ENCODE data around the gene DCC.
A peak's percentile ranks its signal among the peaks of the same experiment; 100 is the strongest.
"Not testable (repeated sequence)": the region's sequence is repeated elsewhere in the genome, so short reads cannot be mapped to it uniquely, and the experiment has no call there.

DCC gene

DNA sequence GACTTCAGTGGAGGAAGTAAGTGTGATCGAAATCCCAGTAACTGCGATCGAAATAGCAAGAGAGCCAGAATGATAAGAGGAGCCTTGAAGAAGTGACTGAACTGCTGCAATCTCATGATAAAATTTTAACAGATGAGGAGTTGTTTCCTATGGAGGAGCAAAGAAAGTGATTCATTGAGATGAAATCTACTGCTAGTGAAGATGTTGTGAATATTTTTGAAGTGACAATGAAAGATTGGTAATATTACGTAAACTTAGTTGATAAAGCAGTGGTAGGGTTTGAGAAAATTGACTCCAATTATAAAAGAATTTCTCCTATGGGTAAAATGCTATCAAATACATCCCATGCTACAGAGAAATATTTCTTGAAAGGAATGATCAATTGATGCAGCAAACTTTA, 1103.8 kb downstream of the DCC start:
- no peak for DNase-seq

DNA sequence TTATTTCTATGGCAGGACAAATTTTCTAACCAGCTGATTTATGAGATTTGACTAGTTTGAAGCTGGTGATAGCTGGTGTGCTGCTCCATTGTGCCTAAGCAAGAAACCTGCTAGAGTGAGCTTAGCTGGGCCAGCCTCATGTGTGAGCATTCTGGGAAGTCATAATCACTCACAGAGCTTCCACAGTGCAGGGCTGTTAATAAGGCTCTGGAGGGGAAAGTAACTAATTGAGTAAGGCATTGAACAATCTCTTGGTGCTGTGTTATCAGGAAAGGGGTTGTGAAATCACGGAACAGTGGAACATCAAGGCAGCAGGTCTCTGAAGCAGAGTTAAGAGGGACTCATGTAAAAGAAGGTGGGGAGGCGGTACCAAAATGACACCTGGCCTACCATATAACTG, 1111.9 kb downstream of the DCC start:
- no peak for DNase-seq

DNA sequence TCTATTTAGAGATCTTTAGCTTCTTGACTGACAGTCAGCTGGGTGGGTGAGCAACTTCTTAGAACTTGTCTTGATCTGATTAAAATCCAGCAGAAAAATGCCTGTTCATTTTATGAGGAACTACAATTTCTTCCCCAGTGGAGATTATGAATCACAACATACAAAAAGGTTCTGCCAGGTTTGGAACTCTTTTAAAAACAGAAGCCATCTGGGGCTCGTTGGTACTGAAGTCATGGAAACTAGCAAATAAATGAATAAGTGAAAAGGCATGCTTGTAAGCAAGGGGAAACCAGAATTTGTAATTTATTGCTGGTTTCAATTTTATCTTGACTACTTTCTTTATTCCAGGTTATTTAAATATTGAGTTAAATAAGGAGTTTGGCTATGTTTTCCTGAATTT, 1117.1 kb downstream of the DCC start:
- peak; percentile 48 for DNase-seq

DNA sequence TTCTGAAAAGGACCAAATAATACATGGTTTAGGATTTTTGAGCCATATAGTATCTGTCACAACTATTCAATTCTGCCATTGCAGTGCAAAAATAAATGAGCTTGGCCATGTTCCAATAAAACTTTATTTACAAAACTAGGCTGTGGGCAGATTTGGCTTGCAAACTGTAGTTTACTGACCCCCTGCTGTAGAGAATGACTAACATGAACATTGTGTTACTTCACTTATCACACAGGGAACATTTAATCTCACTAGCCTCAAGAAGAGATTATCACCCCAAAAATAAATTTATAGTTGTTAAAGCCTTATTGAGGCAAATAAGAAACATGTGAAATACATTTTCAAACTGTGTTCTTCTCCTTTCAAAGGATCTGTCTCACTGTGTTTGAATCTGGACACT, 1118.3 kb downstream of the DCC start:
- no peak for DNase-seq

GRCh38 chr18:53458944-53459580, 1119.1 kb downstream of the DCC start:
- DNase-seq, result peak; percentile 48

- DNase-seq, result no peak
These were observed 1127.8 kb downstream of the DCC start for GRCh38 chr18:53467756-53468155.

GRCh38 chr18:53468173-53468572, 1128.2 kb downstream of the DCC start:
- not testable (repeated sequence) for DNase-seq

DNA sequence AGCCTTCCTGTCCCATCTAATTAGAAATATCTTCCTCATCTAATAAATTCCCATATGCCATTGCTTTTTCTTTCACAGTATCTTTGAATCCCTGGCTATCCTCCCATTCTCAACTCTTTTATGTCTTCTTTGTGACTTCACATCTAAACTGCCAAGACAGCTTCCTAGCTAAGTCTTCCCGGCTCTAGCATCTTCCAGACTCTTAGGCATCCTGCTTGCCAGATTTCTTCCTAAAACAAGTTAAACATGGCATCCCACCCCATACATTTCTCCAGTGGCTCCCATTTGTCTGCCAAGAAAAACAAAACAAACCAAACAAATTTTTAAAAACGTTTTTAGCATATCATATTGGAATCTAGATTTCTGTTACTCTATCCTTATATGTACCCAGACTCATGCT, 1132.5 kb downstream of the DCC start:
- no peak for DNase-seq

DNA sequence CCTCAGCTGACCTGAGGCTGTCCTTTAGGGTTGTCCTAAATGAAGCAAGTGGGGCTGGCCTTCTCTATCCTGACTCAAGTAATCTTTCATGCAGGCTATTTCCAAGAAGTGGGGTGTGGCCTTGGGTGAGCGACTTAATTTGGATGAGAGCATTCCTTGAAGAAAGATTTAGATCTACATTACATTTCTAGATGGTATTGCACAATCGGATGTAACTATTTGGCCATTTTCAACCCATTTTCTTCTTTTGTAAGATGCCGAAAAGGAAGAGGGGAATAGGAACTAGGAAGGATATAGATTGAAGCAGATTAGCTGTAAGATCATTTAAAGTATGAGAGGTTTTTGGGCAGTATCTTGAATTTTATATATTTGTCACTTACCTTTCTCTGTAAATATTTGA, 1138.2 kb downstream of the DCC start:
- DNase-seq, result no peak

DNA sequence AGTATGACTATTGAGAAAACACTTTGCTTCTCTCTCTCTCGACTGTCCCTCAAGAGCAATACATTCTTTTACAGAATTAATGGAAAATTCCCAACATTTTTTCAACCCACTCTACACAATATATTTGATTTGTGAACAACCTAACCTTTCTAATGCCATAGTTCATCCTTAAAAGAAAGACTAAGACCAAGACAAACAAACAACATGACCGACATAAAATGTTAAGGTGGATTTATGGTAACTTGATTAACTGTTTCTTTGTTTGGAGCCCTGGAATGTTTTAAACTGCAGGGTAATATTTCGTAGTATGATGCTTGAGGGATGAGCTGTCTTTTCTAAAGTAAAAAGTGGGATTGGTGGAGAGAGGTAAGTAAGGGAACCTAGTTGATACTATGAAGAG, 1146.3 kb downstream of the DCC start:
- no peak for DNase-seq

- no peak for DNase-seq
These were observed 1149.3 kb downstream of the DCC start for GRCh38 chr18:53489266-53489665.

GRCh38 chr18:53490019-53490418, 1150.0 kb downstream of the DCC start:
- no peak for DNase-seq

- no peak for DNase-seq
These were observed 1156.0 kb downstream of the DCC start for GRCh38 chr18:53496028-53496427.

DNA sequence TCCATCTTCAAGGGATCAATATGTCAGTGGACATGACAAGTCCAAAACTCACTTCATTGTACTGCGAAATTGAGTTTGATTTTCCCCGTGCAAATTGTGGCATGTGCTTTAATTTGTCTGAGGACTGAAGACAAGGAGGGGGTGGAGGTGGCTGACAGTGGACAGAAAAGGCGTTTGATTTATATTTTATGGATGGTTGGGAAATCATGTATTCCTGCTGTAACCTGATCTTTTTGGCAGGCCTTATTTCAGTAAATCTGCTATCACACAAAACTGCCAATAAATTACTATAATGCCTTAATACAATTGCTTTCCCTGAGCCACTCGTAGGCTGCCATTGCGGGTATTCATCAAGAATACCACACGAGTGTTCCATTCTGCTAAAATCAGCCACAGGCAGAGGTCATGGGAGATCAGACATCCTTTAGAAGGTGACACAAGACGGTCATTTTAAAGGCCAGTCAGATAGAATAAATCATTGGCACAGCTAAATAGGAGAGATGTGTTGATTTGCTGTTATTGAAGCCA, 1164.0 kb downstream of the DCC start:
- no peak for DNase-seq

DNA sequence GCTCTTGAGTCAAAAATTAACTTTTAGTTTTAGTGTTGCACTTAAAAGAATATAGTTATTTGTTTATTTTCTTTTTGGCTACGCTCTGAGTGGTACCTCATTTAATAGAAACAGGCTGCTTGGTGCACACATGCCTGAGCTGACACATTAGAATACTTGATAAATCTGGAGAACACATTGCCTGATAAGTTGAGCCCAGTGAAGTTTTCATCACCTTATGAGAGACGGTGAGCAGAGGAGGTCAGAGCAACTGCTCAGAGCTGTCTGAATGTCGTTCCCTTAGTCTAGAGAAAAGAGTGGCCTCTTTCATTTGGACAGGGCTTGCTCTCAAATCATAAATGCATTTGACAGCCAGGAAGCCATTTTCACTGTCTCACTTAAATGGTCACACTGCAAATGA, 1168.5 kb downstream of the DCC start:
- no peak for DNase-seq

- DNase-seq, result no peak
These were observed 1169.9 kb downstream of the DCC start for GRCh38 chr18:53509886-53510285.

DNA sequence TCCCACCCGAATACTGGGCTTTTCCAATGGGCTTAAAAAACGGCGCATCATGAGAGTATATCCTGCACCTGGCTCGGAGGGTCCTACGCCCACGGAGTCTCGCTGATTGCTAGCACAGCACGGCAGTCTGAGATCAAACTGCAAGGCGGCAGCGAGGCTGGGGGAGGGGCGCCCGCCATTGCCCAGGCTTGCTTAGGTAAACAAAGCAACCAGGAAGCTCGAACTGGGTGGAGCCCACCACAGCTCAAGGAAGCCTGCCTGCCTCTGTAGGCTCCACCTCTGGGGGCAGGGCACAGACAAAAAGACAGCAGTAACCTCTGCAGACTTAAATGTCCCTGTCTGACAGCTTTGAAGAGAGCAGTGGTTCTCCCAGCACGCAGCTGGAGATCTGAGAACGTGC, 1171.7 kb downstream of the DCC start:
- not testable (repeated sequence) for DNase-seq

DNA sequence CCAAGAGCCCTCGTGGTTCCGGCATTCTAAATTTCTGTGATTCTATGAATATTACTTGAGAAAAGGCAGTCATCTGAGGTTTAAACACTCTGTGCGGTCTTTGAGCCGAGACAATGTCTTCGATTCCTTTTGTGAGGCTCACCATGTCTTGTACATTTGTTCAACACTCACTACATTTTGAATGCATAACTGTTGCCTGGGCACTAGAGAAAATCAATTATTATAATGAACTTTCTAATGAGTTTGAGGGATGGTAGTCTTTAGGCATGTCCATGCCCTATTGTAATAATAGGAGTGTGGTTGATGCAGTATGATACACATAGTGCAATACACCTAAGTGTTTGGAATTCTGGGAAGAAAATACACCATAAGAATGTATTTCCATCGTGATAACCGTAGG, 1181.1 kb downstream of the DCC start:
- DNase-seq, result no peak

DNA sequence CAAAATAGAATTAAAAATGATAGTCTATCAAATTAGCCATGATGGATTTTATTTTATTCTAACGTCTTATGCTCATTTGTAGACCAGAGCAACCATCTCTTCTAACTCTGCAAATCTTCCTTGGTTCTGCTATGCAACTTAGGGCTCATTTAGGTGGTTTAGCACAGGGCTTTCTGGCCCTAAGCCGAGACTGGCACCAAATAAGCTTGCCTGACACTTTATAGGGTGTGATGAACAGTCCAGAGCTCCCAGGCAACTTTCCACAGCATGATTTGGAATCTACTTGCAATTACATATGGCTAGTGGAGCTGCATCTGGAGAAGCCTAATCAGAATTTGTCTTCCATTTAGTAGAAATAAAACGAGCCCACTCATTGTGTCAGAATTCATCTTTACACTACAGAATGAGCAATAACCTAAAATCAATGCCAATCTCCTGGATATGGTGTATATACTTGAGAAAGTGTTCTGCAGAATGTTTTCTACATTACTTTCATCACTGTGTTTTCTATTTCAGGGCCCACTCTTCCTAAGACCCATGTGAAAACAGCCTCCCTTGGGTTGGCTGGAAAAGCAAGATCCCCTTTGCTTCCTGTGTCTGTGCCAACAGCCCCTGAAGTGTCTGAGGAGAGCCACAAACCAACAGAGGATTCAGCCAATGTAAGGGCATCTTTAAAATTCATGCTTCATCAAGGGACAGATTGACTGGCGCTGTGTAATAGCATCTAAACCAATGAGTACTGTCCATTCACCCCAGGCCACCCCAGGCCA, 1186.3 kb downstream of the DCC start:
- no peak for DNase-seq

DNA sequence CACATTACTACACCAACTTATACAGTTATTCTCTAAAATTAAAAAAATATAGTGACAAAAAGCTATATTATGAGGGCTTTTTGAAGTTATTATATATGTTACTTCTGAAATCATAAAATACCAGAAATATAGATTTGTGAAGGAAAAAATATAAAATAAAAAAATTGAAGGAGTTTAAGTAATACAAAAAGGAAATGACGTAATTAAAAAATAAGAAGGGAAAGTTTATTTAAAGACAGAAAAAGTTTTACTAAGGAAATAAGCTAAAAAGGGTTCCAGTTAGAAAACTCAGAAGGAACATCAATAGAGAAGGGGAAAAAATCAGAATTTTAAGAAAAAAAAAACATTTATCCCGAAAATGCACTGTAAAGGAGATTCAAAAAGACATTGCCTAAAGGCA, 1187.4 kb downstream of the DCC start:
- no peak for DNase-seq

- no peak for DNase-seq
These were observed 1191.2 kb downstream of the DCC start for GRCh38 chr18:53531187-53531586.

DNA sequence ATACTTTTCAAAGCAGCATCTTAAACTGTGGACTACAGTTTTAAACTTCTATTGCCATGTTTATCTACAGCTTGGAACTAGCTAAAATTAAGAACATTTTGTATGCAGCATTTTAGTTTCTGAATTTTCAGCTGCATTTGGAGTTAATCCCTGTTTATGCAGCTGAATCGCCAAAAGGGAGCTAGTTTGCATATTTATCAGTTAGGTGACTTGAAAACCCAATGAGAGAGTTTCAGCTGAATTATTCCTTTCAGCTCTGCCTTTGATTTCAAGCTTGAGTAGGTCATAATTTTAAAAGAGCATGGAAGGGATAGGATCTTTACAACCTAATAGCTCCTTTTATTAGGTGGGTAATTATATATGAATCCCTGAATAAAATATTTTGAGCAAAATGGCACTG, 1191.9 kb downstream of the DCC start:
- DNase-seq, result no peak

DNA sequence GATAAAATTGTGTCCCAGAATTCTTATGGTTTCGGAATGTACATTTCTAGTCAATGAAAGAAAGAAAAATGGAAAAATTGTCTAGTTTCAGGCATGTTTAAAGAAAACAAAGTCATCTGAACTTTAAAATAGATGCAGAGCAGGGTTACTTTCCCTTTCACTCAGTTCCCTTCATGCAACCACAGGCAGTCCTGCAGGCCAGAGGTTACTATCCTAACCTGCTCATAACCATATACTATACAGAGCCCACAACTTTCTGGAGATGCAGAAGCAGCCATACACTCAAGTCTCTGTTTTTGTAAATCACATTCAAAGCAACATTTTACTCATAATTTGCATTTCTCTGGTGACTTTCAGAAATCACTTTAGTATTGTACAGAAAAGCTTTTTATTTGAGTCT, 1194.2 kb downstream of the DCC start:
- no peak for DNase-seq

GRCh38 chr18:53534695-53535094, 1194.7 kb downstream of the DCC start:
- no peak for DNase-seq

- DNase-seq, result no peak
These were observed 1196.9 kb downstream of the DCC start for GRCh38 chr18:53536908-53537307.

Data from fibroblast of upper back skin (primary cell).